ENCODE data around the gene STK33. TPM values are rescaled to one million over a fixed set of nuclear protein-coding genes. Genes with fewer than 3 reads are reported as not detected.

The STK33 gene
- total RNA-seq, 1 experiment from 2014 or later, result 3.9 TPM

- H3K36me3 ChIP-seq (ENCODE audit: control insufficient read depth, insufficient read depth, low read length), result no peaks in the 10 kb centered on the region
- no peaks in the 10 kb centered on the region for H3K9me3 ChIP-seq (ENCODE audit: control insufficient read depth, insufficient read depth, low read depth, low read length)
- no peak for ATAC-seq
- intact Hi-C loops (cut with micrococcal nuclease; ENCODE audit: unreplicated experiment), result no loop called here
- BruUV-seq (replicated peaks), result no TSS peak
- no peak overlapping the region for H3K27ac ChIP-seq (ENCODE audit: low read length)
- DNase-seq (ENCODE audit: low read depth, low spot score), result no peak
- ChIA-PET CTCF (no interaction called here), POLR2A (interaction anchor here (0.6 kb wide), 1 partner anchor 8 kb away, joined by 3 read pairs; no protein-coding TSS in a partner anchor)
- no peak overlapping the region for H3K4me3 ChIP-seq (ENCODE audit: low read depth in 2 of 2, low read length in 2 of 2)
- H3K4me1 ChIP-seq (ENCODE audit: control insufficient read depth, insufficient read depth, low read length), result no peaks in the 10 kb centered on the region
- TF ChIP-seq SIN3A (IDR thresholded peaks at IDR 0.05; ENCODE audit: borderline replicate concordance, insufficient read depth, low read depth, low read length), result no peak
- peak; percentile 8; the same call in 1 of the 2 replicates for TF ChIP-seq CTCF (IDR thresholded peaks at IDR 0.05)
- peaks cover 10% of the 10 kb centered on the region for H3K27me3 ChIP-seq (ENCODE audit: control insufficient read depth, insufficient read depth, low read length)
- in situ Hi-C loops (cut with HindIII; ENCODE audit: low pct_unique_long_range_greater_than_20kb, low sequenced_read_pairs), result no loop called here
These were observed 134.2 kb downstream of the STK33 start for GRCh38 chr11:8459711-8460399.

DNA sequence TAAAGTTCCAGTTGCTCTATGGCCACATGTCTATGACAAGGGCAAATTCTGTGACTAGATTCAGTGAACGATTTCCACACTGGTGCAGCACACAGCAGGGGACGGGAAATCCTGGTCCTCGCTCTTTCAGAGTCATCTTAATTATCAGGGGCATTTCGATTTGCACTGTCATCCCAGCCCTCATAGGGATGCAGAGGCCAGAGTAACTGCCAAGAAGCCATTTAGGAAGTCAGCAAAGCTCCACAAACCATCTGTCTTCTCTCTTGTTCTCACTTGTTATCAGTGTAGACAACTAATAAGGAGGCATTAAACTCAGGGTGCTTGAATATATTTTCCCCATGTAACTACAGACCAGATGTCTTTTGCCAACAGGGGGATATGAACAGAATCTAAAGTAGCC, 151.7 kb downstream of the STK33 start:
- DNase-seq (ENCODE audit: low read depth, low spot score), result no peak

More for the DNA sequence above, 151.7 kb downstream of the STK33 start:
- in situ Hi-C loops (cut with HindIII; ENCODE audit: low pct_unique_long_range_greater_than_20kb, low sequenced_read_pairs), result no loop called here
- Histone ChIP-seq H3K27ac (ENCODE audit: low read length) (no peak overlapping the region), H3K9me3 (ENCODE audit: control insufficient read depth, insufficient read depth, low read depth, low read length) (no peaks in the 10 kb centered on the region), H3K36me3 (ENCODE audit: control insufficient read depth, insufficient read depth, low read length) (no peaks in the 10 kb centered on the region), H3K27me3 (ENCODE audit: control insufficient read depth, insufficient read depth, low read length) (0 out of 2 replicates have a peak, but pooled peaks cover 2% of the 10 kb centered on the region), H3K4me1 (ENCODE audit: control insufficient read depth, insufficient read depth, low read length) (no peaks in the 10 kb centered on the region), H3K4me3 (ENCODE audit: low read depth in 2 of 2, low read length in 2 of 2) (no peak overlapping the region)
- ChIA-PET CTCF (no interaction called here), POLR2A (no interaction called here)
- no peak for ATAC-seq
- intact Hi-C loops (cut with micrococcal nuclease; ENCODE audit: unreplicated experiment), result no loop called here
- BruUV-seq (replicated peaks), result no TSS peak
- TF ChIP-seq POLR2AphosphoS5 (IDR thresholded peaks at IDR 0.05; ENCODE audit: low read depth, low read length) (no peak), REST (IDR thresholded peaks at IDR 0.05; ENCODE audit: insufficient read depth in 1 of 2, low read depth in 2 of 2, low read length in 1 of 2) (no peak), TCF7L2 (IDR thresholded peaks at IDR 0.05; ENCODE audit: low read depth, low read length) (no peak), SIN3A (IDR thresholded peaks at IDR 0.05; ENCODE audit: borderline replicate concordance, insufficient read depth, low read depth, low read length) (no peak), CTCF (IDR thresholded peaks at IDR 0.05) (no peak)

Data from Panc1 (cell line).